Natural killer cell treated with Interleukin-12 subunit alpha and Interleukin-12 subunit beta and Interleukin-15 and Interleukin-18, amount 100 ng/mL, for 72 hours (primary cell): ENCODE data around the gene TTLL8. TPM values are rescaled to one million over a fixed set of nuclear protein-coding genes. Genes with fewer than 3 reads are reported as not detected.

Experiments
- ATAC-seq, 2 donors: fragments of 150-1000 bp; cut with Tn5 transposase in 1 of 2; sonication (Bioruptor Pico), chemical (Tn5 transposase) in 1 of 2; 2 replicates each; pipeline ENCODE4 v1.10.0; 2021
- DNase-seq: peaks from one replicate; pipeline ENCODE4 v3.0.0; 2022; ENCODE audit warnings: low spot score
- H3K27ac Mint-ChIP-seq, 2 donors: 1 replicate in 1 of 2; 2 replicates in 1 of 2; pipeline ENCODE4 v1.8.0; 2022; ENCODE audit warnings: mixed read lengths in 2 of 2, mild to moderate bottlenecking in 1 of 2, moderate library complexity in 1 of 2
- H3K27me3 Mint-ChIP-seq, 2 donors: 1 replicate in 1 of 2; 2 replicates in 1 of 2; pipeline ENCODE4 v1.8.0; 2022; ENCODE audit warnings: mixed read lengths in 2 of 2
- H3K36me3 Mint-ChIP-seq: one replicate; pipeline ENCODE4 v1.8.0; 2022; ENCODE audit warnings: mixed read lengths
- H3K4me1 Mint-ChIP-seq, 2 donors: 1 replicate in 1 of 2; 2 replicates in 1 of 2; pipeline ENCODE4 v1.8.0; 2022; ENCODE audit warnings: low read depth in 2 of 2, mixed read lengths in 2 of 2, mild to moderate bottlenecking in 1 of 2
- H3K4me3 Mint-ChIP-seq: one replicate; pipeline ENCODE4 v1.8.0; 2022; ENCODE audit warnings: mixed read lengths
- H3K9me3 Mint-ChIP-seq: 2 replicates; pipeline ENCODE4 v1.8.0; 2022; ENCODE audit warnings: mixed read lengths
- total RNA-seq, 2 donors: library from RNA; stranded (reverse); gene quantifications; one replicate each; pipeline ENCODE4 v1.2.3, GENCODE V29; 2022

TTLL8 gene
- total RNA-seq, 2 donors from 2014 or later = not detected

- Mint-ChIP-seq H3K36me3 (no peaks in the 10 kb centered on the region), H3K4me1 (peaks cover 0 to 27% of the 10 kb centered on the region in 2 donors), H3K27me3 (peaks cover 0 to 7% of the 10 kb centered on the region in 2 donors), H3K4me3 (peak overlapping the region; percentile 24), H3K27ac (peak overlapping the region in 1 of 2 donors; percentile 22), H3K9me3 (no peaks in the 10 kb centered on the region)
- peak; percentile 59 for DNase-seq
- ATAC-seq = no peak
Measured at GRCh38 chr22:50019316-50019715, 38.8 kb downstream of the TTLL8 start.

GRCh38 chr22:50018608-50019285, 39.4 kb downstream of the TTLL8 start:
- H3K27ac Mint-ChIP-seq = peak overlapping the region; percentile 1 to 22
- DNase-seq = peak; percentile 49
- no peaks in the 10 kb centered on the region for H3K9me3 Mint-ChIP-seq
- no peaks in the 10 kb centered on the region for H3K36me3 Mint-ChIP-seq
- H3K4me1 Mint-ChIP-seq = peaks cover 0 to 27% of the 10 kb centered on the region in 2 donors
- H3K27me3 Mint-ChIP-seq = peaks cover 0 to 6% of the 10 kb centered on the region in 2 donors
- H3K4me3 Mint-ChIP-seq = peak overlapping the region; percentile 24
- peak in 1 of 2 donors; percentile 40 for ATAC-seq

GRCh38 chr22:50017701-50018224, 40.3 kb downstream of the TTLL8 start:
- peaks cover 0 to 6% of the 10 kb centered on the region in 2 donors for H3K27me3 Mint-ChIP-seq
- peaks cover 0 to 27% of the 10 kb centered on the region in 2 donors for H3K4me1 Mint-ChIP-seq
- H3K36me3 Mint-ChIP-seq = no peaks in the 10 kb centered on the region
- DNase-seq (peak; percentile 45), ATAC-seq (no peak)
- H3K27ac Mint-ChIP-seq = peak overlapping the region; percentile 22 to 34
- H3K9me3 Mint-ChIP-seq = no peaks in the 10 kb centered on the region
- peak overlapping the region; percentile 62 for H3K4me3 Mint-ChIP-seq

GRCh38 chr22:50016988-50017700, 41.0 kb downstream of the TTLL8 start:
- Mint-ChIP-seq H3K27ac (peak overlapping the region; percentile 22 to 34), H3K4me3 (peak overlapping the region; percentile 62), H3K27me3 (peaks cover 0 to 6% of the 10 kb centered on the region in 2 donors), H3K9me3 (no peaks in the 10 kb centered on the region), H3K4me1 (peaks cover 0 to 27% of the 10 kb centered on the region in 2 donors), H3K36me3 (no peaks in the 10 kb centered on the region)
- peak; percentile 83 for DNase-seq
- ATAC-seq = peak; percentile 87

GRCh38 chr22:50016308-50016987, 41.6 kb downstream of the TTLL8 start:
- Mint-ChIP-seq H3K36me3 (no peaks in the 10 kb centered on the region), H3K27me3 (peaks cover 5 to 13% of the 10 kb centered on the region in 2 donors), H3K27ac (peak overlapping the region in 1 of 2 donors; percentile 22), H3K4me1 (peaks cover 0 to 30% of the 10 kb centered on the region in 2 donors), H3K9me3 (no peaks in the 10 kb centered on the region), H3K4me3 (peak overlapping the region; percentile 12)
- no peak for ATAC-seq
- DNase-seq = peak; percentile 39

- Mint-ChIP-seq H3K27ac (no peak overlapping the region), H3K36me3 (no peaks in the 10 kb centered on the region), H3K9me3 (no peaks in the 10 kb centered on the region), H3K27me3 (peaks cover 10 to 16% of the 10 kb centered on the region in 2 donors), H3K4me3 (no peak overlapping the region), H3K4me1 (peaks cover 0 to 36% of the 10 kb centered on the region in 2 donors)
- DNase-seq (peak; percentile 49), ATAC-seq (no peak)
Measured at GRCh38 chr22:50015451-50016307, 42.4 kb downstream of the TTLL8 start.

GRCh38 chr22:50014655-50015401, 43.3 kb downstream of the TTLL8 start:
- DNase-seq = peak; percentile 61
- ATAC-seq = no peak
- Mint-ChIP-seq H3K4me3 (no peak overlapping the region), H3K9me3 (no peaks in the 10 kb centered on the region), H3K27me3 (peaks cover 10 to 16% of the 10 kb centered on the region in 2 donors), H3K36me3 (no peaks in the 10 kb centered on the region), H3K27ac (no peak overlapping the region), H3K4me1 (peaks cover 0 to 36% of the 10 kb centered on the region in 2 donors)

- no peak for ATAC-seq
- peaks cover 0 to 34% of the 10 kb centered on the region in 2 donors for H3K4me1 Mint-ChIP-seq
- H3K4me3 Mint-ChIP-seq = no peak overlapping the region
- DNase-seq = peak; percentile 37
- H3K36me3 Mint-ChIP-seq = no peaks in the 10 kb centered on the region
- H3K27ac Mint-ChIP-seq = no peak overlapping the region
- H3K9me3 Mint-ChIP-seq = no peaks in the 10 kb centered on the region
- H3K27me3 Mint-ChIP-seq = peaks cover 10 to 15% of the 10 kb centered on the region in 2 donors
Measured at GRCh38 chr22:50014053-50014501, 44.0 kb downstream of the TTLL8 start.

- peak within 1 kb of the TSS; percentile 53 for H3K4me3 Mint-ChIP-seq
Measured at GRCh38 chr22:50012211-50013181, 45.6 kb downstream of the TTLL8 start, which contains the start of gene IL17REL. Gene IL17REL, minus strand, starts transcription at chr22:50012765. Its CDS starts 119 bp downstream, at chr22:50012646.

GRCh38 chr22:50011447-50012210, 46.5 kb downstream of the TTLL8 start:
- peak; percentile 59 for DNase-seq
- Mint-ChIP-seq H3K4me3 (peak overlapping the region; percentile 53), H3K36me3 (no peaks in the 10 kb centered on the region), H3K27me3 (peaks cover 10% of the 10 kb centered on the region in 2 donors), H3K27ac (peak overlapping the region in 1 of 2 donors; percentile 32), H3K9me3 (no peaks in the 10 kb centered on the region), H3K4me1 (peaks cover 0 to 12% of the 10 kb centered on the region in 2 donors)
- no peak for ATAC-seq

More at GRCh38 chr22:50012211-50013181, 45.6 kb downstream of the TTLL8 start, which contains the start of gene IL17REL:
- H3K4me1 Mint-ChIP-seq = peaks cover 0 to 18% of the 10 kb centered on the region in 2 donors
- no peaks in the 10 kb centered on the region for H3K9me3 Mint-ChIP-seq
- peaks cover 10 to 11% of the 10 kb centered on the region in 2 donors for H3K27me3 Mint-ChIP-seq
- DNase-seq (peak; percentile 59), ATAC-seq (no peak)
- no peaks in the 10 kb centered on the region for H3K36me3 Mint-ChIP-seq
- peak within 1 kb of the TSS in 1 of 2 donors; percentile 32 for H3K27ac Mint-ChIP-seq
